ENCODE data around the gene CHST11. TPM values are rescaled to one million over a fixed set of nuclear protein-coding genes. Genes with fewer than 3 reads are reported as not detected.
A peak's percentile ranks its signal among the peaks of the same experiment; 100 is the strongest.

Gene CHST11
- total RNA-seq, 1 experiment from 2014 or later, result 6.7 TPM

DNA sequence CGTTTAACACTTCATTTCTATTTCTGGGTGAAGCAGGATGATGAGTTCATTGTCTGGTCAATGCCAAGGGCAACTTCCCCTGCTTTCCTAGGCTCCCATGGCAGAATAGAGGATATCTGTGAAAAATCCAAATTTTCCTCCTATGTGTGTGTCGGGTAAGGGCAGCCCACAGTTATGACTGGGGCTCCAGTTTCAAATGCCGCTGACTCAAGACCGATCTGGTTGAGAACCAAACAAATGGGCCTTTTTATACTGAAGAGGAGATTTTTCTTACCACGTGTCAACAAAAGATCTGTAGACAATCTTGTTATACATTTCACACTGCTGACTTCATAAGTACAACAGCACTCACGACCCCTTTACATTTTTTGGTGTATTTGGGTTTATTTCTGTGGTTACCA lies 120.8 kb downstream of the CHST11 start:
- Histone ChIP-seq H2BK12ac (ENCODE audit: insufficient read length, low read depth, low read length) (no peak overlapping the region), H3K27ac (ENCODE audit: insufficient read length, low read depth, low read length) (no peak overlapping the region), H3K79me1 (ENCODE audit: insufficient read depth, low read depth, low read length, poor library complexity, severe bottlenecking) (no peaks in the 10 kb centered on the region), H3K9me3 (ENCODE audit: control insufficient read depth, low read depth, low read length) (no peaks in the 10 kb centered on the region), H3T11ph (ENCODE audit: low read length) (no peak overlapping the region), H2BK15ac (ENCODE audit: low read depth, low read length) (no peak overlapping the region), H2BK20ac (ENCODE audit: low read depth, low read length, poor library complexity, severe bottlenecking) (no peak overlapping the region), H2BK5ac (ENCODE audit: insufficient read length, low read length) (no peak overlapping the region), H3K56ac (ENCODE audit: insufficient read length, low read depth, low read length) (no peak overlapping the region), H3K27me3 (ENCODE audit: insufficient read depth, low read length) (no peaks in the 10 kb centered on the region), H3K18ac (ENCODE audit: insufficient read length, low read depth, low read length) (no peak overlapping the region), H4K20me1 (ENCODE audit: control insufficient read depth, insufficient read depth, insufficient read length) (no peaks in the 10 kb centered on the region), H2BK120ac (ENCODE audit: low read depth, low read length, poor library complexity, severe bottlenecking) (no peak overlapping the region), H3K4ac (ENCODE audit: low read depth, low read length) (no peak overlapping the region), H2AFZ (ENCODE audit: low read length) (no peak overlapping the region), H3K9ac (ENCODE audit: extremely low read depth, insufficient read length, low read length) (no peak overlapping the region), H3K4me2 (ENCODE audit: insufficient read depth, insufficient read length, low read length) (no peak overlapping the region), H4K91ac (ENCODE audit: insufficient read length, low read depth, low read length) (no peak overlapping the region), H3K23me2 (ENCODE audit: insufficient read length, low read depth, low read length, poor library complexity, severe bottlenecking) (no peaks in the 10 kb centered on the region), H2AK5ac (ENCODE audit: insufficient read length, low read length) (no peak overlapping the region), H4K8ac (replicated peaks; ENCODE audit: insufficient read length, low read depth, low read length) (no peak overlapping the region), H4K5ac (ENCODE audit: insufficient read length, low read depth, low read length) (no peak overlapping the region), H3K4me1 (ENCODE audit: insufficient read depth, low read length) (no peaks in the 10 kb centered on the region), H3K14ac (ENCODE audit: insufficient read depth, low read length) (no peak overlapping the region), H3K23ac (ENCODE audit: insufficient read length, low read depth, low read length) (no peak overlapping the region), H3K79me2 (ENCODE audit: insufficient read depth, low read length) (no peaks in the 10 kb centered on the region)
- Mint-ChIP-seq H3K36me3 (ENCODE audit: insufficient read depth in 1 of 3, low read depth in 3 of 3) (peaks cover 0 to 5% (median 0%) of the 10 kb centered on the region in 3 experiments; a peak in 1 of 7 replicates), H3K9me3 (no peaks in the 10 kb centered on the region; a peak in 1 of 5 replicates), H3K27me3 (ENCODE audit: low read depth) (no peaks in the 10 kb centered on the region), H3K27ac (peak overlapping the region in 1 of 3 experiments; percentile 34; a peak in 1 of 7 replicates), H3K4me3 (no peak overlapping the region), H3K4me1 (peaks cover 0 to 12% of the 10 kb centered on the region in 2 experiments; a peak in 2 of 4 replicates)
- TF ChIP-seq, protein P1, sequence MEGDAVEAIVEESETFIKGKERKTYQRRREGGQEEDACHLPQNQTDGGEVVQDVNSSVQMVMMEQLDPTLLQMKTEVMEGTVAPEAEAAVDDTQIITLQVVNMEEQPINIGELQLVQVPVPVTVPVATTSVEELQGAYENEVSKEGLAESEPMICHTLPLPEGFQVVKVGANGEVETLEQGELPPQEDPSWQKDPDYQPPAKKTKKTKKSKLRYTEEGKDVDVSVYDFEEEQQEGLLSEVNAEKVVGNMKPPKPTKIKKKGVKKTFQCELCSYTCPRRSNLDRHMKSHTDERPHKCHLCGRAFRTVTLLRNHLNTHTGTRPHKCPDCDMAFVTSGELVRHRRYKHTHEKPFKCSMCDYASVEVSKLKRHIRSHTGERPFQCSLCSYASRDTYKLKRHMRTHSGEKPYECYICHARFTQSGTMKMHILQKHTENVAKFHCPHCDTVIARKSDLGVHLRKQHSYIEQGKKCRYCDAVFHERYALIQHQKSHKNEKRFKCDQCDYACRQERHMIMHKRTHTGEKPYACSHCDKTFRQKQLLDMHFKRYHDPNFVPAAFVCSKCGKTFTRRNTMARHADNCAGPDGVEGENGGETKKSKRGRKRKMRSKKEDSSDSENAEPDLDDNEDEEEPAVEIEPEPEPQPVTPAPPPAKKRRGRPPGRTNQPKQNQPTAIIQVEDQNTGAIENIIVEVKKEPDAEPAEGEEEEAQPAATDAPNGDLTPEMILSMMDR (conservative IDR thresholded peaks at IDR 0.05), result no peak
- no CpG with 5 or more reads among the region's 6 CpGs for WGBS (ENCODE audit: extremely low coverage, insufficient read length, low lambda C conversion rate)
- no peak for DNase-seq
